Measurements from ENCODE around the gene DCC. TPM values are rescaled to one million over a fixed set of nuclear protein-coding genes. Genes with fewer than 3 reads are reported as not detected.

The DCC gene
- total and polyA plus RNA-seq, 11 donors: 0.02 TPM; not detected in 10

DNA sequence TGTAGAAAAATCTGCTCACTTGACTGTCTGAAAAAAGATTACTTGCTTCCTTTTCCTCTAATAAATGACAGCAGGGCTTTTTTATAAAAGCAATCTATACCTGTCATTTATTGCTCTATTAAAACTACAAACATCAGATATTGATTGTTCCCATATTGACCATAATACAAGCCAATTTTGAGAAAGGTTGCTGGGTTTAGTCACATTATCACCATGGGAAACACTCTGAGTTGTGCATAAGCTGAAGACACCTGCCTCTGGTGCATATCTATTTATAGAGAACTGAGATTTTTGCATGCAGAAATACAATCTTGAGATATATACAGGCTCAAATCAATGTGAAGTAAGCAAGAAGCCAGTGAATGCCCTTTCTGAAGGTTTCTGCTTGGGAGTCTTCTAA is 853.9 kb downstream of the DCC start:
- no peaks in the 10 kb centered on the region for H3K27me3 ChIP-seq
- TF ChIP-seq, protein P1, sequence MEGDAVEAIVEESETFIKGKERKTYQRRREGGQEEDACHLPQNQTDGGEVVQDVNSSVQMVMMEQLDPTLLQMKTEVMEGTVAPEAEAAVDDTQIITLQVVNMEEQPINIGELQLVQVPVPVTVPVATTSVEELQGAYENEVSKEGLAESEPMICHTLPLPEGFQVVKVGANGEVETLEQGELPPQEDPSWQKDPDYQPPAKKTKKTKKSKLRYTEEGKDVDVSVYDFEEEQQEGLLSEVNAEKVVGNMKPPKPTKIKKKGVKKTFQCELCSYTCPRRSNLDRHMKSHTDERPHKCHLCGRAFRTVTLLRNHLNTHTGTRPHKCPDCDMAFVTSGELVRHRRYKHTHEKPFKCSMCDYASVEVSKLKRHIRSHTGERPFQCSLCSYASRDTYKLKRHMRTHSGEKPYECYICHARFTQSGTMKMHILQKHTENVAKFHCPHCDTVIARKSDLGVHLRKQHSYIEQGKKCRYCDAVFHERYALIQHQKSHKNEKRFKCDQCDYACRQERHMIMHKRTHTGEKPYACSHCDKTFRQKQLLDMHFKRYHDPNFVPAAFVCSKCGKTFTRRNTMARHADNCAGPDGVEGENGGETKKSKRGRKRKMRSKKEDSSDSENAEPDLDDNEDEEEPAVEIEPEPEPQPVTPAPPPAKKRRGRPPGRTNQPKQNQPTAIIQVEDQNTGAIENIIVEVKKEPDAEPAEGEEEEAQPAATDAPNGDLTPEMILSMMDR (IDR thresholded peaks at IDR 0.05): no peak
- no peak for TF ChIP-seq POLR2A (IDR thresholded peaks at IDR 0.05)
- no peaks in the 10 kb centered on the region for H3K36me3 ChIP-seq
- H3K27ac ChIP-seq: no peak overlapping the region
- intact Hi-C loops (cut with DNase I): no loop called here
- H3K4me3 ChIP-seq: no peak overlapping the region
- H3K4me1 ChIP-seq: no peaks in the 10 kb centered on the region
- DNase-seq: no peak
- ATAC-seq: no peak
- no peaks in the 10 kb centered on the region for H3K9me3 ChIP-seq

DNA sequence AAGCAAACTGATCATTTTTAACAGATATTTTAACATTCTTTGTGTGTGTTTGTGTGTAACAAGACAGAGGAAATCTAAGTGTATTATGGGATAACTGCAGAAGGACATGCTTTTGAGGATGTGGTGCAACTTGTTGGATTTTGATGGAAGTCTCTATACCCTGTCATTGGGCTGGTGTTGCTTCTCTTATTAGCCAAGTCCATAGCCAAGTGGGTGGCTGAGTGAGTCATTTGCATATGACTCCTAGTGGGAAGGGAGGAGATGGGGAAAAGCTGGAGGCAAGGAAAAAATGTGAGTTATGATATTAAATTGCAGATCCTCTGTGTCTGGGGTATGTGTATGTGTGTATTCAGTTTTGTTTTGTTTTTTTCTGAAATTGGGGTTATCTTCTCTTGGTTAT is 879.9 kb downstream of the DCC start:
- Histone ChIP-seq H3K27ac (no peak overlapping the region), H3K36me3 (no peaks in the 10 kb centered on the region), H3K9me3 (no peaks in the 10 kb centered on the region), H3K4me3 (no peak overlapping the region), H3K27me3 (no peaks in the 10 kb centered on the region), H3K4me1 (no peaks in the 10 kb centered on the region)
- TF ChIP-seq POLR2A (IDR thresholded peaks at IDR 0.05): no peak
- TF ChIP-seq, protein P1 (IDR thresholded peaks at IDR 0.05): no peak
- DNase-seq (no peak), ATAC-seq (no peak)
- intact Hi-C loops (cut with DNase I): no loop called here

- TF ChIP-seq POLR2A (IDR thresholded peaks at IDR 0.05): no peak
- TF ChIP-seq, protein P1 (IDR thresholded peaks at IDR 0.05): no peak
- Histone ChIP-seq H3K4me1 (no peaks in the 10 kb centered on the region), H3K4me3 (no peak overlapping the region), H3K27me3 (no peaks in the 10 kb centered on the region), H3K9me3 (no peaks in the 10 kb centered on the region), H3K27ac (no peak overlapping the region), H3K36me3 (no peaks in the 10 kb centered on the region)
- WGBS, 4 donors: 74 to 80% (median 76%) methylated on average over 6 of the region's 6 CpGs
- intact Hi-C loops (cut with DNase I): no loop called here
- no peak for ATAC-seq
- DNase-seq: no peak
Measured at GRCh38 chr18:53224128-53224778, 884.3 kb downstream of the DCC start.

DNA sequence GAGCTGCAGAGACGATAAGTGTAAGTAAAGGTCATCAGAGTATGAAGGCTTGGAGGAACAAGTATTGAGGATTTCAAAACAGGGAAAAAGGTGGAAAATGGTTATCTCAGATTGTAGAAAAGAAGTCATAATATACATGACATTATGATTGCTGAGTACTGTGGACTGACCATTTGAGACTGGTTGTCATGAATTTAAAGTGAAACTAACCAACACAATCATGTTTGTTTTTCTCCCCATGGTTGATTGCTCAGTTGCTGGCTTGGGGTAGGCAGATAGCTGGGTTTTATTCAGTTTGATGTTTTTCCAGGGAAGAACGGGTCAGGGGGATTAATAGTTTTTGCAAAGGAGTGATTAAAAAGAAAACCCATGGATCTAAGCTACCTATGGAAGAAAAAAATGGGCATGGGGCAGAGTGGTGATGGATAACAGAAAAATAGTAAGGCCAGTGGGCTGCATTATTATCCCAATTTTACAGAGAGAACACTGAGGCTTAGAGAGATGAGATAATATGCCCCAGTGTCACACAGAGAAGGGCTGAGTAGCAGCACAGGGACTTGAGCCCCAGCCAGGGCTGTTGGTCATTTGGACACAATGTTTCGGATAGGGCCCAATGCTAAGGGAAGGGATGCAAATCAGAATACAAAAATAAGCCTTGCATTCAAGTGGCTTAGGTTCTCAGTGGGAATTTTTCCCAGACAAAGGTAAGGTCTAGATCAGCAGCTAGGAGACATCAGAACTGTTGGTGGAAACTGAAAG is 885.7 kb downstream of the DCC start:
- WGBS, 4 donors: 69 to 80% (median 72%) methylated on average over 3 of the region's 3 CpGs
- Histone ChIP-seq H3K27ac (no peak overlapping the region), H3K4me1 (no peaks in the 10 kb centered on the region), H3K4me3 (no peak overlapping the region), H3K36me3 (no peaks in the 10 kb centered on the region), H3K27me3 (no peaks in the 10 kb centered on the region), H3K9me3 (no peaks in the 10 kb centered on the region)
- intact Hi-C loops (cut with DNase I): no loop called here
- TF ChIP-seq, protein P1 (IDR thresholded peaks at IDR 0.05): no peak
- no peak for TF ChIP-seq POLR2A (IDR thresholded peaks at IDR 0.05)
- ATAC-seq: no peak
- DNase-seq: no peak
